H9 (cell line): ENCODE results near the gene EPHA2. TPM values are rescaled to one million over a fixed set of nuclear protein-coding genes. Genes with fewer than 3 reads are reported as not detected.

Source experiments
- DNase-seq: peaks from one replicate; pipeline ENCODE4 v3.0.0-alpha.2; 2017
- H2AFZ ChIP-seq: one replicate; pipeline ENCODE4 v1.6.1; 2013; ENCODE audit warnings: mild to moderate bottlenecking, low read length, control low read depth, moderate library complexity
- H2AK5ac ChIP-seq: 2 replicates; pipeline ENCODE4 v1.6.1; 2013; ENCODE audit warnings: low read length, control low read depth, mixed read lengths; ENCODE audit not compliant: insufficient read length
- H2BK120ac ChIP-seq: one replicate; pipeline ENCODE4 v1.6.1; 2013; ENCODE audit warnings: low read depth, mild to moderate bottlenecking, low read length, control low read depth, inconsistent platforms; ENCODE audit not compliant: poor library complexity, severe bottlenecking
- H2BK12ac ChIP-seq: 2 replicates; pipeline ENCODE4 v1.6.1; 2013; ENCODE audit warnings: low read length, control low read depth, mixed read lengths, low read depth; ENCODE audit not compliant: insufficient read length
- H2BK15ac ChIP-seq: 2 replicates; pipeline ENCODE4 v1.6.1; 2013; ENCODE audit warnings: low read depth, low read length, control low read depth
- H2BK20ac ChIP-seq: one replicate; pipeline ENCODE4 v1.6.1; 2013; ENCODE audit warnings: low read depth, mild to moderate bottlenecking, low read length, control low read depth, inconsistent platforms; ENCODE audit not compliant: poor library complexity, severe bottlenecking
- H2BK5ac ChIP-seq: 2 replicates; pipeline ENCODE4 v1.6.1; 2013; ENCODE audit warnings: low read length, control low read depth, mixed read lengths; ENCODE audit not compliant: insufficient read length
- H3K14ac ChIP-seq: 2 replicates; pipeline ENCODE4 v1.6.1; 2013; ENCODE audit warnings: low read length, control low read depth; ENCODE audit not compliant: insufficient read depth
- H3K18ac ChIP-seq: 2 replicates; pipeline ENCODE4 v1.6.1; 2013; ENCODE audit warnings: low read depth, mild to moderate bottlenecking, mixed read lengths, low read length, control low read depth; ENCODE audit not compliant: insufficient read length
- H3K23ac ChIP-seq: 2 replicates; pipeline ENCODE4 v1.6.1; 2013; ENCODE audit warnings: low read length, control low read depth, mixed read lengths, low read depth; ENCODE audit not compliant: insufficient read length
- H3K23me2 ChIP-seq: 2 replicates; pipeline ENCODE4 v1.6.1; 2013; ENCODE audit warnings: low read depth, mild to moderate bottlenecking, mixed read lengths, low read length, control low read depth; ENCODE audit not compliant: insufficient read length, poor library complexity, severe bottlenecking
- H3K27ac ChIP-seq: 2 replicates; pipeline ENCODE4 v1.5.1; 2013; ENCODE audit warnings: low read length, control low read depth, mixed read lengths, low read depth; ENCODE audit not compliant: insufficient read length
- H3K27me3 ChIP-seq: 2 replicates; pipeline ENCODE4 v1.6.1; 2013; ENCODE audit warnings: low read length, control low read depth, inconsistent platforms; ENCODE audit not compliant: insufficient read depth
- H3K4ac ChIP-seq: 2 replicates; pipeline ENCODE4 v1.6.1; 2013; ENCODE audit warnings: low read depth, mild to moderate bottlenecking, control low read depth, inconsistent platforms, low read length, moderate library complexity
- H3K4me1 ChIP-seq: 2 replicates; pipeline ENCODE4 v1.6.1; 2013; ENCODE audit warnings: low read length, control low read depth, inconsistent platforms; ENCODE audit not compliant: insufficient read depth
- H3K4me2 ChIP-seq: 2 replicates; pipeline ENCODE4 v1.6.1; 2013; ENCODE audit warnings: low read length, control low read depth, mixed read lengths; ENCODE audit not compliant: insufficient read length, insufficient read depth
- H3K56ac ChIP-seq: 2 replicates; pipeline ENCODE4 v1.6.1; 2013; ENCODE audit warnings: low read depth, mild to moderate bottlenecking, mixed read lengths, low read length, control low read depth; ENCODE audit not compliant: insufficient read length
- H3K79me1 ChIP-seq: 2 replicates; pipeline ENCODE4 v1.6.1; 2013; ENCODE audit warnings: low read depth, mild to moderate bottlenecking, moderate library complexity, low read length, control low read depth, inconsistent platforms; ENCODE audit not compliant: insufficient read depth, poor library complexity, severe bottlenecking
- H3K79me2 ChIP-seq: 2 replicates; pipeline ENCODE4 v1.6.1; 2013; ENCODE audit warnings: low read length, control low read depth, inconsistent platforms; ENCODE audit not compliant: insufficient read depth
- H3K9ac ChIP-seq: 2 replicates; pipeline ENCODE4 v1.6.1; 2013; ENCODE audit warnings: low read length, control low read depth, mixed read lengths; ENCODE audit not compliant: insufficient read length; ENCODE audit errors: extremely low read depth
- H3K9me3 ChIP-seq: one replicate; pipeline ENCODE4 v1.6.1; 2013; ENCODE audit warnings: low read depth, low read length, inconsistent platforms; ENCODE audit not compliant: control insufficient read depth
- H3T11ph ChIP-seq: one replicate; pipeline ENCODE4 v1.6.1; 2013; ENCODE audit warnings: mild to moderate bottlenecking, low read length, control low read depth, inconsistent platforms
- H4K20me1 ChIP-seq: one replicate; pipeline ENCODE4 v1.6.1; 2013; ENCODE audit not compliant: control insufficient read depth, insufficient read length, insufficient read depth
- H4K5ac ChIP-seq: 2 replicates; pipeline ENCODE4 v1.6.1; 2013; ENCODE audit warnings: low read depth, mild to moderate bottlenecking, mixed read lengths, low read length, control low read depth; ENCODE audit not compliant: insufficient read length
- H4K8ac ChIP-seq: replicated peaks from 2 replicates; pipeline ENCODE4 v1.6.1; 2013; ENCODE audit warnings: low read length, control low read depth, mixed read lengths, low read depth; ENCODE audit not compliant: insufficient read length
- H4K91ac ChIP-seq: 2 replicates; pipeline ENCODE4 v1.6.1; 2013; ENCODE audit warnings: low read depth, mild to moderate bottlenecking, moderate library complexity, mixed read lengths, low read length, control low read depth; ENCODE audit not compliant: insufficient read length
- H3K27ac Mint-ChIP-seq, 3 experiments: 2 replicates in 2 of 3; 3 replicates in 1 of 3; pipeline ENCODE4 v1.8.0; 2020 to 2021; ENCODE audit warnings: mixed read lengths in 3 of 3, mild to moderate bottlenecking in 1 of 3, moderate library complexity in 1 of 3
- H3K27me3 Mint-ChIP-seq: 2 replicates; pipeline ENCODE4 v1.8.0; 2021; ENCODE audit warnings: low read depth, mild to moderate bottlenecking, moderate library complexity, mixed read lengths
- H3K36me3 Mint-ChIP-seq, 3 experiments: 2 replicates in 2 of 3; 3 replicates in 1 of 3; pipeline ENCODE4 v1.8.0; 2020 to 2021; ENCODE audit warnings: low read depth in 3 of 3, mixed read lengths in 3 of 3; ENCODE audit not compliant: insufficient read depth in 1 of 3
- H3K4me1 Mint-ChIP-seq, 2 experiments: 2 replicates each; pipeline ENCODE4 v1.8.0; 2020; ENCODE audit warnings: mixed read lengths in 2 of 2
- H3K4me3 Mint-ChIP-seq, 2 experiments: 2 replicates in 1 of 2; 3 replicates in 1 of 2; pipeline ENCODE4 v1.8.0; 2020 to 2021; ENCODE audit warnings: mild to moderate bottlenecking in 2 of 2, mixed read lengths in 2 of 2, moderate library complexity in 1 of 2
- H3K9me3 Mint-ChIP-seq, 2 experiments: 2 replicates in 1 of 2; 3 replicates in 1 of 2; pipeline ENCODE4 v1.8.0; 2020; ENCODE audit warnings: mild to moderate bottlenecking in 2 of 2, mixed read lengths in 2 of 2, moderate library complexity in 1 of 2
- CTCF ChIP-seq: fragments of 200-600 bp; sonication (generic); conservative IDR thresholded peaks from 3 replicates; pipeline ENCODE4 v1.8.0; 2021; ENCODE audit warnings: antibody characterized with exemption, mild to moderate bottlenecking
- WGBS: extraction: QIAGEN DNeasy Blood & Tissue Kit; methylation state at CpG from one replicate; pipeline ENCODE4 v1.1.7; 2013; ENCODE audit warnings: missing lambda C conversion rate, low lambda C conversion rate, mixed read lengths; ENCODE audit not compliant: insufficient read length; ENCODE audit errors: extremely low coverage; 5-methylcytosine and 5-hydroxymethylcytosine counted together
- total RNA-seq: library from RNA; stranded (reverse); gene quantifications from 2 replicates; pipeline ENCODE4 v1.2.1, GENCODE V29; 2021

The EPHA2 gene
- total RNA-seq, 1 experiment from 2014 or later: 33.1 TPM

- Histone ChIP-seq H2BK5ac (no peak overlapping the region), H3K23me2 (no peaks in the 10 kb centered on the region), H3K23ac (no peak overlapping the region), H3K27me3 (no peaks in the 10 kb centered on the region), H4K20me1 (no peaks in the 10 kb centered on the region), H3K4me1 (no peaks in the 10 kb centered on the region), H4K91ac (no peak overlapping the region), H2BK20ac (no peak overlapping the region), H4K8ac (no peak overlapping the region), H3K4me2 (no peak overlapping the region), H2BK120ac (no peak overlapping the region), H3K56ac (no peak overlapping the region), H3K9me3 (no peaks in the 10 kb centered on the region), H3K79me2 (no peaks in the 10 kb centered on the region), H2BK12ac (no peak overlapping the region), H3K14ac (no peak overlapping the region), H3K79me1 (no peaks in the 10 kb centered on the region), H3K9ac (no peak overlapping the region), H2AK5ac (no peak overlapping the region), H3K27ac (no peak overlapping the region), H4K5ac (no peak overlapping the region), H2AFZ (no peak overlapping the region), H2BK15ac (no peak overlapping the region), H3K18ac (no peak overlapping the region), H3T11ph (no peak overlapping the region), H3K4ac (no peak overlapping the region)
- no peak for DNase-seq
- no peaks in the 10 kb centered on the region for H3K9me3 Mint-ChIP-seq
- H3K4me3 Mint-ChIP-seq: no peak overlapping the region
- no peaks in the 10 kb centered on the region for H3K27me3 Mint-ChIP-seq
- H3K36me3 Mint-ChIP-seq: peaks cover 38 to 83% (median 53%) of the 10 kb centered on the region in 3 experiments
- H3K27ac Mint-ChIP-seq: no peak overlapping the region
- WGBS: no CpG with 5 or more reads among the region's 19 CpGs
- TF ChIP-seq CTCF: no peak
- peaks cover 5% of the 10 kb centered on the region in 2 experiments; a peak in 3 of 4 replicates for H3K4me1 Mint-ChIP-seq
These were observed 26.6 kb downstream of the EPHA2 start for GRCh38 chr1:16129316-16129715.
